ENCODE measurements around the gene RUVBL2. TPM values are rescaled to one million over a fixed set of nuclear protein-coding genes. Genes with fewer than 3 reads are reported as not detected.

RUVBL2 gene
- total and polyA plus RNA-seq, 7 donors = 36.6 to 98.8 (median 58.1) TPM

DNA sequence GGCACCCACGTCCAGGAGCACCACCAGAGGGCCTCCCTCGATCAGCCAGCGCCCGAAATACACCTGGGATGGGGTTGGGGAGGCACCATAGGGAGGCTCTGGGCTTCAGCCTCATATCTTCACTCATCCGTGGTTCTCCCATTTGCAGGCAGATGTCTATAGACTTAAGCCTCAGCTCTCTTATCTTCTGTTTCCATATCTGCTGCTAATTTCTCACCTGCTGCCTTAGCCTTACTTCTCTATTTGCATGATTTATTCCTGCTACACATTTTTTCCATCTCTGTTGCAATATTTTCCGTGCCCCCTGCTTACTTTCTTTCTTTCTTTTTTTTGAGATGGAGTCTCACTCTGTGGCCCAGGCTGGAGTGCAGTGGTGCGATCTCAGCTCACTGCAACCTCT lies 6.4 kb upstream of the RUVBL2 start:
- Histone ChIP-seq H3K27me3 (no peaks in the 10 kb centered on the region), H3K27ac (no peak overlapping the region), H3K36me3 (peaks cover 5 to 63% (median 23%) of the 10 kb centered on the region in 4 donors), H3K4me3 (no peak overlapping the region), H3K9me3 (no peaks in the 10 kb centered on the region), H3K4me1 (peaks cover 0 to 25% (median 24%) of the 10 kb centered on the region in 4 donors)
- intact Hi-C loops (cut with DNase I) = no loop called here
- TF ChIP-seq EP300 (IDR thresholded peaks at IDR 0.05) (no peak), POLR2AphosphoS5 (IDR thresholded peaks at IDR 0.05) (no peak), POLR2A (IDR thresholded peaks at IDR 0.05) (no peak)
- TF ChIP-seq, protein P1, sequence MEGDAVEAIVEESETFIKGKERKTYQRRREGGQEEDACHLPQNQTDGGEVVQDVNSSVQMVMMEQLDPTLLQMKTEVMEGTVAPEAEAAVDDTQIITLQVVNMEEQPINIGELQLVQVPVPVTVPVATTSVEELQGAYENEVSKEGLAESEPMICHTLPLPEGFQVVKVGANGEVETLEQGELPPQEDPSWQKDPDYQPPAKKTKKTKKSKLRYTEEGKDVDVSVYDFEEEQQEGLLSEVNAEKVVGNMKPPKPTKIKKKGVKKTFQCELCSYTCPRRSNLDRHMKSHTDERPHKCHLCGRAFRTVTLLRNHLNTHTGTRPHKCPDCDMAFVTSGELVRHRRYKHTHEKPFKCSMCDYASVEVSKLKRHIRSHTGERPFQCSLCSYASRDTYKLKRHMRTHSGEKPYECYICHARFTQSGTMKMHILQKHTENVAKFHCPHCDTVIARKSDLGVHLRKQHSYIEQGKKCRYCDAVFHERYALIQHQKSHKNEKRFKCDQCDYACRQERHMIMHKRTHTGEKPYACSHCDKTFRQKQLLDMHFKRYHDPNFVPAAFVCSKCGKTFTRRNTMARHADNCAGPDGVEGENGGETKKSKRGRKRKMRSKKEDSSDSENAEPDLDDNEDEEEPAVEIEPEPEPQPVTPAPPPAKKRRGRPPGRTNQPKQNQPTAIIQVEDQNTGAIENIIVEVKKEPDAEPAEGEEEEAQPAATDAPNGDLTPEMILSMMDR (IDR thresholded peaks at IDR 0.05) = no peak
- 89 to 91% methylated on average over 7 of the region's 7 CpGs for WGBS, 2 donors
- no peak for DNase-seq

DNA sequence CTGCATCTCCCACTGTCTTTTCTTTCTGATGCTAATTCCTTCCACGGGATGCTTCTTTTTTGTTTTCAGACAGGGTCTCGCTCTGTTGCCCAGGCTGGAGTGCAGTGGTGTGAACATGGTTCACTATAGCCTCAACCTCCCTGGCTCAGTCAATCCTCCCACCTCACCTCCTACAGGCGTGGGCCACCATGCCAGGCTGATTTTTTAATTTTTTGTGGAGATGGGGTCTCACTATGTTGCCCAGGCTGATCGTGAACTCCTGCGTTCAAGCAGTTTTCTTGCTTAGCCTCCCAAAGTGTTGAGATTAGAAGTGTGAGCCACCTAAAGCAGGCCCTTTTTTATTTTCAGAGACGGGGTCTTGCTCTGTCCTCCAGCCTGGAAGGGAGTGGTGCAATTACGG lies 5.4 kb upstream of the RUVBL2 start:
- H3K4me3 ChIP-seq = no peak overlapping the region
- H3K36me3 ChIP-seq = peaks cover 5 to 53% (median 18%) of the 10 kb centered on the region in 4 donors
- no peaks in the 10 kb centered on the region for H3K9me3 ChIP-seq
- intact Hi-C loops (cut with DNase I) = no loop called here
- H3K27ac ChIP-seq = no peak overlapping the region
- H3K27me3 ChIP-seq = no peaks in the 10 kb centered on the region
- DNase-seq = no peak
- 90 to 97% methylated on average over 7 of the region's 7 CpGs for WGBS, 2 donors
- H3K4me1 ChIP-seq = peaks cover 0 to 27% (median 24%) of the 10 kb centered on the region in 4 donors
- TF ChIP-seq, protein P1 (IDR thresholded peaks at IDR 0.05) = no peak
- no peak for TF ChIP-seq POLR2AphosphoS5 (IDR thresholded peaks at IDR 0.05)
- no peak for TF ChIP-seq POLR2A (IDR thresholded peaks at IDR 0.05)
- no peak for TF ChIP-seq EP300 (IDR thresholded peaks at IDR 0.05)

DNA sequence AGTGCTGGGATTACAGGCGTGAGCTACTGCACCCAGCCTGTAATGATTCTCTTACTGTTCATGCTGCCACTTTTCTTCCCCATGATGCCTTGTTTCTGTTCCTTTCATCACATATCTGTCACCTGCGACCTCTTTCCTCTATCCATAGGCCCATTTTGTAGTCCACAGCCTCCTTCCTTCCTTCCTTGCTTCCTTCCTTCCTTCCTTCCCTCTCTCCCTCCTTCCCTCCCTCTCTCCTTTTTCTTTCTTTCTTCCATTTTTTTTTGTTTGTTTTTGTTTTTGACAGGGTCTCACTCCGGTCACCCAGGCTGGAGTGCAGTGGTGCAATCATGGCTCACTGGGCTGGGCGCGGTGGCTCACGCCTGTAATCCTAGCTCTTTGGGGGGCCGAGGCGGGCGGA lies 4.8 kb upstream of the RUVBL2 start:
- peaks cover 5 to 49% (median 17%) of the 10 kb centered on the region in 4 donors for H3K36me3 ChIP-seq
- intact Hi-C loops (cut with DNase I) = no loop called here
- DNase-seq = no peak
- TF ChIP-seq, protein P1 (IDR thresholded peaks at IDR 0.05) = no peak
- TF ChIP-seq EP300 (IDR thresholded peaks at IDR 0.05) (no peak), POLR2A (IDR thresholded peaks at IDR 0.05) (no peak), POLR2AphosphoS5 (IDR thresholded peaks at IDR 0.05) (no peak)
- WGBS, 2 donors = 94 to 95% methylated on average over 9 of the region's 9 CpGs
- H3K4me3 ChIP-seq = no peak overlapping the region
- no peaks in the 10 kb centered on the region for H3K27me3 ChIP-seq
- no peaks in the 10 kb centered on the region for H3K9me3 ChIP-seq
- H3K4me1 ChIP-seq = peaks cover 0 to 27% (median 24%) of the 10 kb centered on the region in 4 donors
- no peak overlapping the region for H3K27ac ChIP-seq

DNA sequence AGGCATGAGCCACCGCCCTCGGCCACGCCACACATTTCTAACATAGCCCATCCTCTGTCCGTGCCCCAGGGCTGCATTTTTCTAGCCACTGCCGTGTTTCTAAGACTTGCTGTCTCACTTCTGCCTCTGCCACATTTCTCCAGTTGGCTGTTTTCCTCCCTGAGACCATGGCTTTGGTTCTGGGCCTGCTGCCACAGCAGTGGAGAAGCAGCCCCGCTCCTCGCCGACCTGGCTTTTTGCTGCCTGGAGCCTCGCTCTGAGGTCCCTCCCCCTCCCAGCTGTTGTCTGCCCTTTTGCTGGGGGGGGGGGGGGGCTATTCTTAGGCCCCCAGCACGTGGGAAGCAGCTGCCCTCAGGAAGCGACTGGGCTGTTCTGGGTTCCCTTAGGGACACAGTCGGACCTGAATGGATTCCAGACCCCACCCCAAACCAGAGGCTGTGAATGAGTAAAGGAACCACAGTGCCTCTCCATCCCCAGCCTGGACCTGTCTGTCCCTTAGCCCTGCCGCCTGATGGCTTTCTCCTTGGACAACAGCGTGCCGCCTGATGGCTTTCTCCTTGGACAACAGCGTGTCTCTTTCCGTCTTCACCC lies 3.9 kb upstream of the RUVBL2 start:
- TF ChIP-seq POLR2AphosphoS5 (IDR thresholded peaks at IDR 0.05) = no peak
- no peak for TF ChIP-seq EP300 (IDR thresholded peaks at IDR 0.05)
- no peak for TF ChIP-seq POLR2A (IDR thresholded peaks at IDR 0.05)
- 87 to 92% methylated on average over 17 of the region's 17 CpGs for WGBS, 2 donors
- Histone ChIP-seq H3K9me3 (no peaks in the 10 kb centered on the region), H3K36me3 (peaks cover 4 to 39% (median 13%) of the 10 kb centered on the region in 4 donors), H3K27me3 (no peaks in the 10 kb centered on the region), H3K4me1 (peaks cover 0 to 36% (median 32%) of the 10 kb centered on the region in 4 donors), H3K27ac (peak overlapping the region in 2 of 4 donors; percentile 2 to 16), H3K4me3 (no peak overlapping the region)
- intact Hi-C loops (cut with DNase I) = loop anchor here (5.0 kb wide), 1 partner anchor 158 kb away; no protein-coding TSS in a partner anchor
- no peak for DNase-seq

DNA sequence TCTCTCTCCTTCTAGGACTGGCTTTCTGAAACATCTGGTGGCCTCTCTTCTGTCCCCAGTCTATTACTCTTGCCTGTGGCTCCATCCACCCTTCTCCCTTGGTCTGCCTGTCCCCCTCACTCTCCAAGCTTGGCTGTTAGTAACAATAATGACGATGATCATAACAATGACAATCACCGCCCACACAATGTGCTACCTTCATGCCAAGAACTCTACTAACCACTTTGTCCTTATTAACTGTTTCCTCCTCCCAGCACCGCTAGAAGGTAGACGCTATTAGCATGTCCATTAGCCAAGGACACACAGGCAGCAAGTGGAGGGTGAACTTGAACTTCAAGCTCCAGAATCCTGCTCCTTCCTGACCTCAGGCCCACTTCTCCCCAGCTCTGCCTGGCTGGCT lies 3.3 kb upstream of the RUVBL2 start:
- H3K27ac ChIP-seq = peak overlapping the region in 1 of 4 donors; percentile 16
- H3K9me3 ChIP-seq = no peaks in the 10 kb centered on the region
- peaks cover 0 to 33% (median 10%) of the 10 kb centered on the region in 4 donors for H3K36me3 ChIP-seq
- no peak for TF ChIP-seq EP300 (IDR thresholded peaks at IDR 0.05)
- TF ChIP-seq POLR2A (IDR thresholded peaks at IDR 0.05) = no peak
- no peak for TF ChIP-seq POLR2AphosphoS5 (IDR thresholded peaks at IDR 0.05)
- TF ChIP-seq, protein P1 (IDR thresholded peaks at IDR 0.05) = no peak
- no peaks in the 10 kb centered on the region for H3K27me3 ChIP-seq
- intact Hi-C loops (cut with DNase I) = loop anchor here (5.0 kb wide), 1 partner anchor 157 kb away; no protein-coding TSS in a partner anchor
- peaks cover 0 to 42% (median 37%) of the 10 kb centered on the region in 4 donors for H3K4me1 ChIP-seq
- 81 to 88% methylated on average over 4 of the region's 4 CpGs for WGBS, 2 donors
- H3K4me3 ChIP-seq = no peak overlapping the region
- DNase-seq = no peak
